B cell (primary cell): Measurements from ENCODE around the gene C1QL3.

Experiments
- CTCF ChIP-seq: fragments of 200-600 bp; IDR thresholded peaks from one replicate; pipeline ENCODE4 v1.8.0; 2022; ENCODE audit warnings: antibody characterized with exemption, mild to moderate bottlenecking
- EZH2 ChIP-seq: IDR thresholded peaks from 2 replicates; pipeline ENCODE4 v1.6.1; 2012; ENCODE audit warnings: borderline replicate concordance, low read depth, mild to moderate bottlenecking, moderate library complexity, low read length; ENCODE audit not compliant: insufficient read depth, poor library complexity, severe bottlenecking

DNA sequence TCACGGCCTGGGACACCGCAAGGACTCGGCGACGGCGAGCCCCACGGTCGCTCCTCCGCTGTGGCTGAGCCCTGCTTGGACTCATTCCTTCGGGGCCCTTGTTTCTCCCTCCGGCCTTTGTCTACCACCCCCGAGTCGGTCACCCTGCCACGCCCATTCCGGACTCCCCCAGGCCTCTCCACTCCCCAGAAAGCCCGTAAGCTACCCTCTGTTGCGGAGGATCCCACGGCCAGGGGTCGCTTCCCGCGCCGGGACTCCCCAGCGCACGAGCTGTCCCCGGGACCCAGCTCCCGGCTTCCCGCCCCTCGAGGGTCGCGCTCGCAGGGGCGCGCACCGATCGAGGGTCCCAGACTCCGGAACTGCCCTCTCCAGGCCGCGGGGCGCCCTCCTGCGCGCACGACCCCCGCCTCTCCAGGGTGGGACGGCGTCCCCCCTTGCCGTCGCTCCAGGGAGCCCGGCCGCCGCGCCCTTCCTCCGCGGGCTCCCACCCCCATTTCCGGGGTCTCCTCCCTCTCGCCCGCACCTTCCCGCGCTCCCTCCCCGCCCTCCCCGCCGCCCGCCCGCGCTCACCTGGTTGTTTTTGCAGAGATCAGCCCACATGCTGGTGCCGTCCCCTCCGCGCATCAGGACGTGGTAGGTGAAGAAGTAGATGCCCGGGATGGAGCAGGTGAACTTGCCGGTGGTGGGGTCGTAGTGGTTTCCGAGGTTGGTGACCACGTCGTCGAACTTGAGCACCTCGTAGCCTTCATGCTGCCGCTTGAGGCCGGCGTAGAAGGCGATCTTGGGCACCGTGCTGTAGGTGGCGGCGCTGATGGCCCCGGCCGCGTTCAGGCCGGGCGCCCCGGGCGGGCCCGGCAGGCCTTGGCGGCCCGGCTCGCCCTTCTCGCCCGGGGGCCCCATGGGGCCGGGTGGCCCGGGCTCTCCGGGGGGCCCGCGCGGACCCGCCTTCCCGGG lies 1.5 kb downstream of the C1QL3 start:
- TF ChIP-seq CTCF: no peak
- TF ChIP-seq EZH2: no peak
